A549 (cell line): Measurements from ENCODE around the gene AMER1. TPM values are rescaled to one million over a fixed set of nuclear protein-coding genes. Genes with fewer than 3 reads are reported as not detected.

Experiments used
- ATAC-seq, 2 experiments: fragments of 200-7000 bp in 1 of 2; fragments of >200 bp in 1 of 2; cut with Nextera tagmentation in 1 of 2; cut with Tn5 transposase in 1 of 2; 3 replicates each; pipeline versions ENCODE4 v1.8.0 to v1.9.1; 2018 to 2020; ENCODE audit warnings: mild to moderate bottlenecking in 1 of 2, moderate library complexity in 1 of 2
- CTCF ChIA-PET: fragments of 300-600 bp; sonication (Branson Sonifier 250); formaldehyde crosslinking; extraction: SDS; loops from one replicate; lab custom pipeline; 2021; ENCODE audit warnings: antibody characterized with exemption, inconsistent platforms; lab: Yijun Ruan, JAX
- POLR2A ChIA-PET: fragments of 350-600 bp; formaldehyde crosslinking; extraction: SDS; loops from one replicate; lab custom pipeline; 2021; ENCODE audit warnings: antibody characterized with exemption, inconsistent platforms; lab: Yijun Ruan, JAX
- DNase-seq, 2 experiments: peaks; one replicate each; pipeline versions ENCODE4 v3.0.0 to v3.0.0-alpha.2; 2011 to 2016; ENCODE audit warnings: low read depth in 1 of 2, low spot score in 1 of 2
- FAIRE-seq: peaks from 2 replicates; lab custom pipeline; 2011; peaks lifted over from hg19 to GRCh38; lab: Jason Lieb, UNC
- H3K27ac ChIP-seq, 2 experiments: fragments of >200 bp; sonication (Bioruptor Twin); formaldehyde crosslinking; 3 replicates each; pipeline ENCODE4 v1.5.1; 2016 to 2017
- H3K4me1 ChIP-seq: fragments of >200 bp; sonication (Bioruptor Twin); formaldehyde crosslinking; 3 replicates; pipeline ENCODE4 v1.6.1; 2016
- H3K4me2 ChIP-seq: fragments of >200 bp; sonication (Bioruptor Twin); formaldehyde crosslinking; 3 replicates; pipeline ENCODE4 v1.6.1; 2016
- H3K4me3 ChIP-seq: fragments of >200 bp; sonication (Bioruptor Twin); formaldehyde crosslinking; 3 replicates; pipeline ENCODE4 v1.5.1; 2016
- H3K9me3 ChIP-seq: fragments of >200 bp; sonication (Bioruptor Twin); formaldehyde crosslinking; 3 replicates; pipeline ENCODE4 v1.6.1; 2016
- ATOH8 ChIP-seq: fragments of 250-450 bp; sonication (Bioruptor Pico); IDR thresholded peaks from 2 replicates; pipeline ENCODE4 v1.5.0; 2020; ENCODE audit warnings: low read depth, mild to moderate bottlenecking, moderate library complexity
- BHLHE40 ChIP-seq: IDR thresholded peaks from 2 replicates; pipeline ENCODE4 v1.6.1; 2012; ENCODE audit warnings: low read depth, low read length, inconsistent platforms
- CBX2 ChIP-seq: fragments of 200-600 bp; sonication (generic); IDR thresholded peaks from 2 replicates; pipeline ENCODE4 v1.6.1; 2016; ENCODE audit warnings: low read depth, mild to moderate bottlenecking, borderline replicate concordance
- CHD2 ChIP-seq: fragments of 150-350 bp; IDR thresholded peaks from 2 replicates; pipeline ENCODE4 v1.6.1; 2014; ENCODE audit warnings: low read length; ENCODE audit not compliant: partially characterized antibody
- CHD4 ChIP-seq: fragments of 200-600 bp; sonication (generic); IDR thresholded peaks from 2 replicates; pipeline ENCODE4 v1.6.1; 2016; ENCODE audit warnings: antibody characterized with exemption, mild to moderate bottlenecking, borderline replicate concordance
- EP300 ChIP-seq, 2 experiments: fragments of >200 bp; sonication (Bioruptor Twin); formaldehyde crosslinking; IDR thresholded peaks; 2 replicates in 1 of 2; 3 replicates in 1 of 2; pipeline ENCODE4 v1.6.1; 2016 to 2017
- ESRRA ChIP-seq: fragments of 150-350 bp; IDR thresholded peaks from 2 replicates; pipeline ENCODE4 v1.6.1; 2014; ENCODE audit warnings: mild to moderate bottlenecking, low read length, borderline replicate concordance
- FOXS1 ChIP-seq: fragments of 250-450 bp; sonication (Bioruptor Pico); IDR thresholded peaks from 2 replicates; pipeline ENCODE4 v1.5.0; 2020; ENCODE audit warnings: mild to moderate bottlenecking, moderate library complexity
- GATA3 ChIP-seq: IDR thresholded peaks from 2 replicates; pipeline ENCODE4 v1.6.1; 2012; ENCODE audit warnings: borderline replicate concordance
- HDAC2 ChIP-seq: fragments of 200-600 bp; sonication (generic); IDR thresholded peaks from 2 replicates; pipeline ENCODE4 v1.6.1; 2016
- HOXA7 ChIP-seq: fragments of 250-450 bp; sonication (Bioruptor Pico); IDR thresholded peaks from 2 replicates; pipeline ENCODE4 v1.5.0; 2020; ENCODE audit warnings: mild to moderate bottlenecking, moderate library complexity
- HOXB13 ChIP-seq: fragments of 250-450 bp; sonication (Bioruptor Pico); IDR thresholded peaks from 2 replicates; pipeline ENCODE4 v1.5.0; 2020; ENCODE audit warnings: low read depth, mild to moderate bottlenecking, moderate library complexity
- JUN ChIP-seq, 2 experiments: fragments of >200 bp; sonication (Bioruptor Twin); formaldehyde crosslinking; IDR thresholded peaks; 2 replicates in 1 of 2; 3 replicates in 1 of 2; pipeline ENCODE4 v1.6.1; 2016 to 2017
- JUNB ChIP-seq: fragments of >200 bp; sonication (Bioruptor Twin); formaldehyde crosslinking; IDR thresholded peaks from 2 replicates; pipeline ENCODE4 v1.6.1; 2016
- KDM1A ChIP-seq: fragments of 200-600 bp; sonication (generic); IDR thresholded peaks from 2 replicates; pipeline ENCODE4 v1.6.1; 2016; ENCODE audit warnings: low read depth, mild to moderate bottlenecking
- KDM5A ChIP-seq: fragments of 200-600 bp; sonication (generic); IDR thresholded peaks from 2 replicates; pipeline ENCODE4 v1.6.1; 2016; ENCODE audit warnings: antibody characterized with exemption, mild to moderate bottlenecking
- MAFK ChIP-seq: fragments of 450-650 bp; IDR thresholded peaks from 2 replicates; pipeline ENCODE4 v1.6.1; 2014; ENCODE audit not compliant: partially characterized antibody
- MYC ChIP-seq: IDR thresholded peaks from 2 replicates; pipeline ENCODE4 v1.6.1; 2012; ENCODE audit warnings: mild to moderate bottlenecking, inconsistent platforms, low read length, improper control_type of control experiment, borderline replicate concordance
- NPAS2 ChIP-seq: fragments of 250-450 bp; sonication (Bioruptor Pico); IDR thresholded peaks from 2 replicates; pipeline ENCODE4 v1.8.0; 2022; ENCODE audit warnings: mild to moderate bottlenecking, moderate library complexity, borderline replicate concordance
- PBX3 ChIP-seq: IDR thresholded peaks from 2 replicates; pipeline ENCODE4 v1.6.1; 2012
- POLR2A ChIP-seq: IDR thresholded peaks from 2 replicates; pipeline ENCODE4 v1.6.1; 2012; ENCODE audit warnings: mild to moderate bottlenecking, low read length
- RAD21 ChIP-seq, 2 experiments: fragments of >200 bp in 1 of 2; sonication (Bioruptor Twin) in 1 of 2; formaldehyde crosslinking in 1 of 2; IDR thresholded peaks in 1 of 2; conservative IDR thresholded peaks in 1 of 2; 2 replicates in 1 of 2; 3 replicates in 1 of 2; pipeline ENCODE4 v1.6.1; 2012 to 2018; ENCODE audit warnings: inconsistent platforms in 1 of 2
- RARB ChIP-seq: fragments of 250-450 bp; sonication (Bioruptor Pico); IDR thresholded peaks from 2 replicates; pipeline ENCODE4 v1.8.0; 2021; ENCODE audit warnings: mild to moderate bottlenecking, moderate library complexity
- RFX5 ChIP-seq: fragments of 450-650 bp; IDR thresholded peaks from 2 replicates; pipeline ENCODE4 v1.7.1; 2014; ENCODE audit warnings: antibody characterized with exemption, mild to moderate bottlenecking, moderate library complexity
- TP53 ChIP-seq: fragments of 250-450 bp; sonication (Bioruptor Pico); IDR thresholded peaks from 2 replicates; pipeline ENCODE4 v1.5.0; 2021; ENCODE audit warnings: mild to moderate bottlenecking, moderate library complexity
- ZFP36 ChIP-seq: fragments of 450-650 bp; IDR thresholded peaks from 2 replicates; pipeline ENCODE4 v1.6.1; 2014; ENCODE audit warnings: borderline replicate concordance; ENCODE audit not compliant: partially characterized antibody
- ZSCAN20 ChIP-seq: fragments of 250-450 bp; sonication (Bioruptor Pico); IDR thresholded peaks from 2 replicates; pipeline ENCODE4 v1.8.0; 2022; ENCODE audit warnings: mild to moderate bottlenecking, moderate library complexity
- WGBS: methylation state at CpG from one replicate; pipeline ENCODE4 v1.1.6; 2017; ENCODE audit errors: missing lambda C conversion rate; 5-methylcytosine and 5-hydroxymethylcytosine counted together
- polyA minus RNA-seq: library from RNA; depleted of rRNA, polyadenylated mRNA; stranded (reverse); fragments of >200 nt; gene quantifications from 2 replicates; pipeline ENCODE4 v1.2.3, GENCODE V29; 2011; rRNA and poly(A)+ RNA removed
- polyA plus RNA-seq, 4 experiments: library from polyadenylated mRNA; depleted of rRNA in 3 of 4; stranded (reverse); fragments of >200 nt; fragmentation: RNase III in 1 of 4; extraction: RNeasy Plus Mini Kit Qiagen cat#74134 plus additional on column Dnase treatment in 1 of 4; gene quantifications; 2 replicates in 3 of 4; 3 replicates in 1 of 4; pipeline ENCODE4 v1.2.3, GENCODE V29; 2011 to 2017
- TF ChIP-seq, protein P1 (sequence below): fragments of >200 bp; sonication (Bioruptor Twin); formaldehyde crosslinking; IDR thresholded peaks from 2 replicates; pipeline ENCODE4 v1.6.1; 2016
- TF ChIP-seq, protein P2 (sequence below): IDR thresholded peaks from 2 replicates; pipeline ENCODE4 v1.6.1; 2012
- TF ChIP-seq, protein P3 (sequence below): fragments of >200 bp; sonication (Bioruptor Twin); formaldehyde crosslinking; IDR thresholded peaks from 3 replicates; pipeline ENCODE4 v1.6.1; 2016

The AMER1 gene
- 1.9 and 3.0 TPM in 2 replicates for polyA plus RNA-seq (2011; rRNA removed)
- 1.1 and 1.5 TPM in 2 replicates for polyA plus RNA-seq (2012; cell fraction: cytosol; rRNA removed)
- 1.8 and 2.4 TPM in 2 replicates for polyA plus RNA-seq (2012; cell fraction: nucleus; rRNA removed)
- 2.8 to 3.1 TPM (median 2.9 TPM) in 3 replicates for polyA plus RNA-seq (2017; fragmentation: RNase III; extraction: RNeasy Plus Mini Kit Qiagen cat#74134 plus additional on column Dnase treatment)
- 6.0 and 6.1 TPM in 2 replicates for polyA minus RNA-seq

GRCh38 chrX:64205441-64205734, at the start of gene AMER1:
AMER1 (minus strand) TSS chrX:64205708; CDS start chrX:64193286, 12,422 bp downstream.
- TF ChIP-seq JUN (IDR thresholded peaks at IDR 0.05) (0 out of 5 replicates have a peak, but pooled peaks of 1 of the 2 experiments have one; percentile 6), MYC (no peak)
- FAIRE-seq (no peak), ATAC-seq (peak; percentile 80 to 84), DNase-seq (no peak)
- WGBS = no CpG with 5 or more reads among the region's 29 CpGs
- Histone ChIP-seq H3K9me3 (no peaks in the 10 kb centered on the region), H3K27ac (peak within 1 kb of the TSS; percentile 93 to 97), H3K4me2 (peak within 1 kb of the TSS; percentile 87), H3K4me3 (peak within 1 kb of the TSS; percentile 91), H3K4me1 (peaks cover 7% of the 10 kb centered on the region)
- ChIA-PET POLR2A (interaction anchor here (0.5 to 2.0 kb wide), 6 partner anchors 10 to 450 kb away, joined by 3 to 5 read pairs (median 4); partner anchors contain the start of gene MTMR8), CTCF (no interaction called here)

GRCh38 chrX:64230123-64230970, 24.8 kb upstream of the AMER1 start, which contains the start of gene ASB12:
ASB12 (minus strand) TSS chrX:64230607; CDS start chrX:64225650, 4,957 bp downstream.
- FAIRE-seq = no peak
- no peak for ATAC-seq
- no peak within 1 kb of the TSS for H3K4me3 ChIP-seq
- H3K4me1 ChIP-seq = no peaks in the 10 kb centered on the region
- H3K27ac ChIP-seq = no peak within 1 kb of the TSS
- no peak within 1 kb of the TSS for H3K4me2 ChIP-seq
- H3K9me3 ChIP-seq = no peaks in the 10 kb centered on the region
- ChIA-PET CTCF (no interaction called here), POLR2A (no interaction called here)
- TF ChIP-seq ZSCAN20 (no peak), HOXB13 (no peak), TP53 (CRISPR knock-in tag) (no peak), RFX5 (no peak), HOXA7 (CRISPR knock-in tag) (no peak), BHLHE40 (no peak), EP300 (IDR thresholded peaks at IDR 0.05) (no peak), GATA3 (no peak), ATOH8 (CRISPR knock-in tag) (no peak), CHD4 (no peak), ZFP36 (no peak), NPAS2 (CRISPR knock-in tag) (no peak)
- TF ChIP-seq, protein P1, sequence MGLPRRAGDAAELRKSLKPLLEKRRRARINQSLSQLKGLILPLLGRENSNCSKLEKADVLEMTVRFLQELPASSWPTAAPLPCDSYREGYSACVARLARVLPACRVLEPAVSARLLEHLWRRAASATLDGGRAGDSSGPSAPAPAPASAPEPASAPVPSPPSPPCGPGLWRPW = no peak
- TF ChIP-seq, protein P2, sequence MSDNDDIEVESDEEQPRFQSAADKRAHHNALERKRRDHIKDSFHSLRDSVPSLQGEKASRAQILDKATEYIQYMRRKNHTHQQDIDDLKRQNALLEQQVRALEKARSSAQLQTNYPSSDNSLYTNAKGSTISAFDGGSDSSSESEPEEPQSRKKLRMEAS = no peak
- DNase-seq = no peak
- 0% methylated on average over 5 of the region's 17 CpGs for WGBS

DNA sequence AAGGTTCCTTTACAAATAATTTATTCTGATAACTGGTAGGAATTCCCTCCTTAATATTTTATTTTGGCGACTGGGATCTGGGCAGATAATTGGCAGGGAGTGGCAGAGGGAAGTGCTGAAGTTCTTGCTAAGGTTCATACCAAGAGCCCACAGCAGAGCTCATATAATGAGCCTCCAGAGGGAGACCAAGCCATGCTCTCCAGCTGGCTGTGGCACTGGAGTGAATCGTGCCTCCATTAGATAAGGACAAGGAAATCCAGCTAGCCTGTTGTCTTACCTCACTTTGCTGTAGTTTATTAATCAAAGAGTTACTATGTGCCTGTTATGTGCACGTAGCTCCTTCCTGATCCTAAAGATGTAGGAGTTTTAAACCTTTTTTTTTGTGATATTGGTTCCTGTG, 23.6 kb upstream of the AMER1 start:
- TF ChIP-seq CHD2 (no peak), MAFK (no peak), FOXS1 (CRISPR knock-in tag) (no peak), PBX3 (no peak), HOXA7 (CRISPR knock-in tag) (no peak), KDM1A (no peak), RARB (no peak), RAD21 (conservative IDR thresholded peaks at IDR 0.05 in 1 of 2, IDR thresholded peaks at IDR 0.05 in 1 of 2) (no peak), ESRRA (no peak), JUN (IDR thresholded peaks at IDR 0.05) (no peak), RFX5 (no peak), GATA3 (no peak), CBX2 (no peak), JUNB (no peak), POLR2A (no peak), KDM5A (no peak), HDAC2 (no peak)
- TF ChIP-seq, protein P3, sequence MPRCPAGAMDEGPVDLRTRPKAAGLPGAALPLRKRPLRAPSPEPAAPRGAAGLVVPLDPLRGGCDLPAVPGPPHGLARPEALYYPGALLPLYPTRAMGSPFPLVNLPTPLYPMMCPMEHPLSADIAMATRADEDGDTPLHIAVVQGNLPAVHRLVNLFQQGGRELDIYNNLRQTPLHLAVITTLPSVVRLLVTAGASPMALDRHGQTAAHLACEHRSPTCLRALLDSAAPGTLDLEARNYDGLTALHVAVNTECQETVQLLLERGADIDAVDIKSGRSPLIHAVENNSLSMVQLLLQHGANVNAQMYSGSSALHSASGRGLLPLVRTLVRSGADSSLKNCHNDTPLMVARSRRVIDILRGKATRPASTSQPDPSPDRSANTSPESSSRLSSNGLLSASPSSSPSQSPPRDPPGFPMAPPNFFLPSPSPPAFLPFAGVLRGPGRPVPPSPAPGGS = no peak
- Histone ChIP-seq H3K4me2 (no peak overlapping the region), H3K4me3 (no peak overlapping the region), H3K9me3 (no peaks in the 10 kb centered on the region), H3K27ac (no peak overlapping the region), H3K4me1 (no peaks in the 10 kb centered on the region)
- ChIA-PET CTCF (interaction anchor here (0.9 kb wide), 1 partner anchor 135 kb away, joined by 3 read pairs; no protein-coding TSS in a partner anchor), POLR2A (no interaction called here)
- WGBS = 2% methylated on average over 3 of the region's 3 CpGs
- no peak for DNase-seq
- FAIRE-seq = no peak
- ATAC-seq = no peak
